Measurements from ENCODE around the gene ALPI.
"Not testable (repeated sequence)": the region's sequence is repeated elsewhere in the genome, so short reads cannot be mapped to it uniquely, and the experiment has no call there.

The ALPI gene

GRCh38 chr2:232436381-232437194 lies 19.4 kb upstream of the ALPI start:
- no peaks in the 10 kb centered on the region for H3K36me3 ChIP-seq (ENCODE audit: control insufficient read depth, insufficient read depth, low read length)
- no peak overlapping the region for H3K4me3 ChIP-seq (ENCODE audit: low read depth, low read length)
- no peak overlapping the region for H3K9ac ChIP-seq (ENCODE audit: low read length)
- peaks cover 2% of the 10 kb centered on the region; the same call in 1 of the 2 replicates for H3K27me3 ChIP-seq (ENCODE audit: control insufficient read depth, insufficient read depth, low read length)
- H3K4me1 ChIP-seq (ENCODE audit: control insufficient read depth, insufficient read depth, low read length) = peaks cover 9% of the 10 kb centered on the region
- no peaks in the 10 kb centered on the region for H3K9me3 ChIP-seq (ENCODE audit: control insufficient read depth, insufficient read depth, low read depth, low read length)
- H3K27ac ChIP-seq (ENCODE audit: low read depth, low read length) = no peak overlapping the region

DNA sequence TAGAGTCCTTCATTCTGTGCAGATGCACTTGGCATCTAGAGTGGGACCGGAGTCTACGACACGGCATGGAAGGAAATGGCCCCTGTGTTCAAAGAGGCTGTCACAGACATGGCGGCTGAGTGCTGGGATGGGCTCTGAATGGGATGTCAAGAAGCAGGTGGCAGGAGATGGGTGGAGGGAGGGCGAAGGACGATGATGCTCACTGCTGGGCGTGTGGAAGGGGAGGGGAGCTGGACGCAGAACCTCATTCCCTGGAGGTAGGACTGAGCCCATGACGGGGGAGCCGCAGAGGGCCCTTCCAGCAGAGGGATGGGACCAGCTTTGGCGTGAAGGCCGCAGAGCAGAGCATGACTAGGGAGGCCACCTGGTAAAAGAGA lies 18.8 kb upstream of the ALPI start:
- Histone ChIP-seq H3K9me3 (ENCODE audit: control insufficient read depth, insufficient read depth, low read depth, low read length) (no peaks in the 10 kb centered on the region), H3K27ac (ENCODE audit: low read depth, low read length) (no peak overlapping the region), H3K4me3 (ENCODE audit: low read depth, low read length) (no peak overlapping the region), H3K9ac (ENCODE audit: low read length) (no peak overlapping the region), H3K27me3 (ENCODE audit: control insufficient read depth, insufficient read depth, low read length) (peaks cover 2% of the 10 kb centered on the region; the same call in 1 of the 2 replicates), H3K36me3 (ENCODE audit: control insufficient read depth, insufficient read depth, low read length) (no peaks in the 10 kb centered on the region), H3K4me1 (ENCODE audit: control insufficient read depth, insufficient read depth, low read length) (peaks cover 9% of the 10 kb centered on the region)

DNA sequence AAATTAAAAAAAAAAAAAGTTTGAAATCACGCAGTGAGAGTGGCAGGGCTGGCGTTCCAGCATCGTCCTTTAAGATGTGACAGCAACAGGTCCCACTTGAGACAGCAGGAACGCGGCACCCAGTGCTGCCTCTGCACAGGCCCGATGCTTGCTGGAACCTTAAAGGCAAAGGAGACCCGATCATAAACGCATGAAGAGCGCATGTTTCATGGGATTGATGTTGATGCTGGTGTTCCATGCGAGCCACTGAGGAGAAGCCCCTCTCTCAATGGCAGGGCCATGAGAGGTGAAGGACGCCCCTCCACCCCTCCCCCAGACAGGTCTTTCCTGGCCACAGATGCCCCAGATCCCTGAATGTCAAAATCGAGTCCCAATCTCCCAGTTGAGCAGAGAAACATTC lies 17.9 kb upstream of the ALPI start:
- Histone ChIP-seq H3K27me3 (ENCODE audit: control insufficient read depth, insufficient read depth, low read length) (peaks cover 2% of the 10 kb centered on the region; the same call in 1 of the 2 replicates), H3K9me3 (ENCODE audit: control insufficient read depth, insufficient read depth, low read depth, low read length) (no peaks in the 10 kb centered on the region), H3K4me3 (ENCODE audit: low read depth, low read length) (no peak overlapping the region), H3K9ac (ENCODE audit: low read length) (no peak overlapping the region), H3K36me3 (ENCODE audit: control insufficient read depth, insufficient read depth, low read length) (no peaks in the 10 kb centered on the region), H3K27ac (ENCODE audit: low read depth, low read length) (no peak overlapping the region), H3K4me1 (ENCODE audit: control insufficient read depth, insufficient read depth, low read length) (peaks cover 1% of the 10 kb centered on the region)

DNA sequence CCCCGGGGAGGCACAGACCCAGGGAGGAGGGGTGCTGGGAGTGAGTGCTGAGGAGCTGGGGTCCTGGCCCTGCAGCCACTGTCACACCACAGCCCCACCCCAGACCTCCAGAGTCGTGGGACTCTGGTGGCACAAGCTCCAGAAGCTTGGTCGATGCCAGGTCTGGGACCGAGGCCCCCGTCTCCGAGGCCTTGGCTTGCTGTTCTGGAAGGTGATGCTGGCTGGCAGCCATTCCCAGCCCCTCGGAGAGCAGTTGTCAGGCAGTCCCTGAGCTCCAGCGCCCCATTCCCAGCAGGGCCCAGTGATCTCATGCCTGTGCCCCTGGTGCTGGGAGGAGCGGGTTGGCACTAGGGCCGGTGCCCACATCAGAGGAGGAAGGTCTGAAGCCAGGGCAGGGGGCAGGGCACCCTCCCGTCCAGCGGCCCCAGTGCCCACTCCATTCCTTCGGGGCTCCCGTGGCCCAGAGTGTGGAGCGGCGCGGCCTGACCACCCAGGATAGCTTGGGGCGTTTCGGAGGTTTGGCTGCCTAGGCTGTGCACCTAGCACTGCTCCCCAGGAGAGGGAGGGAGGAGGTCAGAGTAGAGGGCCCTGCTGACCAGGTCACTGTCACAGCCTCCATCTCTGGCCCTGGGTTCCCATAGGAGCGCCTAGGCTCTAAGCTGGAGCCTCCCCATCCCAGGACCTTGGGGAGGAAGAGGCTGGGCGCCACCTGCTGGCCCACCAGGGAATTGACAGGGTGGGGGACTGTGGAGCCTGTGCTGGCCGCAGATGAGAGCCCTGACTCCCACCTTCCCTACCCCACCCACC lies 16.8 kb upstream of the ALPI start:
- H3K27ac ChIP-seq (ENCODE audit: low read depth, low read length) = no peak overlapping the region
- no peak overlapping the region for H3K9ac ChIP-seq (ENCODE audit: low read length)
- no peaks in the 10 kb centered on the region for H3K36me3 ChIP-seq (ENCODE audit: control insufficient read depth, insufficient read depth, low read length)
- peaks cover 2% of the 10 kb centered on the region; the same call in 1 of the 2 replicates for H3K4me1 ChIP-seq (ENCODE audit: control insufficient read depth, insufficient read depth, low read length)
- H3K4me3 ChIP-seq (ENCODE audit: low read depth, low read length) = no peak overlapping the region
- H3K9me3 ChIP-seq (ENCODE audit: control insufficient read depth, insufficient read depth, low read depth, low read length) = no peaks in the 10 kb centered on the region
- peaks cover 2% of the 10 kb centered on the region; the same call in 1 of the 2 replicates for H3K27me3 ChIP-seq (ENCODE audit: control insufficient read depth, insufficient read depth, low read length)

DNA sequence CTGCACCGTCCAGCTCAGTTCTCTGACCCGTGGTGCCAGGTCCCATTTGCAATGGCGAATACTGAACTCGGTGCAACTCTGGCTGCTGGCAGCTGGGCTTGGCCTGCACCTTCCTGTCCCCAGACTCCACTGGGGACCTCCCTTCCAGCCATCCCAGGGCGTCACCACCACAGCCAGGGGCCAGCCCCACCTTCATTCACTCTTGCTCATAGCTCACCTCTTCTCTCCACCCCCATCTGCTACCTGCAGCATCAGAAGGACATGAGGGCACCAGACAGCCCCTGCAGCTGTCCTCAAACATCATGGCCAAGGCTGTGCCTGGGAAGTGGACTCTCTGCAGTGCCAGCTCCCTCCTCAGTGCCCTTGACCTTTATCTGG lies 16.2 kb upstream of the ALPI start:
- no peak overlapping the region for H3K4me3 ChIP-seq (ENCODE audit: low read depth, low read length)
- peaks cover 2% of the 10 kb centered on the region; the same call in 1 of the 2 replicates for H3K27me3 ChIP-seq (ENCODE audit: control insufficient read depth, insufficient read depth, low read length)
- H3K9me3 ChIP-seq (ENCODE audit: control insufficient read depth, insufficient read depth, low read depth, low read length) = no peaks in the 10 kb centered on the region
- H3K4me1 ChIP-seq (ENCODE audit: control insufficient read depth, insufficient read depth, low read length) = peaks cover 4% of the 10 kb centered on the region; the same call in 1 of the 2 replicates
- H3K36me3 ChIP-seq (ENCODE audit: control insufficient read depth, insufficient read depth, low read length) = no peaks in the 10 kb centered on the region
- no peak overlapping the region for H3K9ac ChIP-seq (ENCODE audit: low read length)
- H3K27ac ChIP-seq (ENCODE audit: low read depth, low read length) = no peak overlapping the region

GRCh38 chr2:232440220-232441018 lies 15.5 kb upstream of the ALPI start:
- not testable (repeated sequence) for H3K4me1 ChIP-seq (ENCODE audit: control insufficient read depth, insufficient read depth, low read length); H3K36me3 ChIP-seq (ENCODE audit: control insufficient read depth, insufficient read depth, low read length); H3K27me3 ChIP-seq (ENCODE audit: control insufficient read depth, insufficient read depth, low read length); H3K27ac ChIP-seq (ENCODE audit: low read depth, low read length); H3K9me3 ChIP-seq (ENCODE audit: control insufficient read depth, insufficient read depth, low read depth, low read length); H3K4me3 ChIP-seq (ENCODE audit: low read depth, low read length); H3K9ac ChIP-seq (ENCODE audit: low read length)

DNA sequence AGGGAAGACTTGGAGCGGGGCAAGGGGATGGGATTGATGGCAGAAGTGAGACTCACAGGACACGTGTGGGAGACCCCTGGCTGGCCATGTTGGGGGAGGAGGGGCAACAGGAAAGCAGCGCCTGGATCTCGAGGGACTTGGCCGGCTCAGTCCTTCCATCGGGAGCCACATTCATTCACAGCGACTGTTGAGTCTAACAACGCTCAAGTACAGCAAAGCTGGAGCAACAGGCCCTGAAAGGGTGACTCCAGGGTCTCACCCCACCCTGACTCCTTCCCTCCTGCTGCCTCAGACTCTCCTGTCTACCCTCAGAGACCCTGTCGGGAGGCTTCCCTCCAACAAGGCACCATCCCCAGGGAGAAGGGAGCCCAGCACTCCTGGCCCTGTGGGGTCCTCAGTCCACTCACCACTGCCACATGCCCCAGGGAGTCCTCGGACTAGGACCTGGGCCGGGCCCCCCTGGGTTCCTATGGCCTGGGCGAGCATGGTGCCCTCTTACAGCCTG lies 14.8 kb upstream of the ALPI start:
- no peaks in the 10 kb centered on the region for H3K9me3 ChIP-seq (ENCODE audit: control insufficient read depth, insufficient read depth, low read depth, low read length)
- H3K4me3 ChIP-seq (ENCODE audit: low read depth, low read length) = no peak overlapping the region
- peaks cover 2% of the 10 kb centered on the region; the same call in 1 of the 2 replicates for H3K27me3 ChIP-seq (ENCODE audit: control insufficient read depth, insufficient read depth, low read length)
- H3K27ac ChIP-seq (ENCODE audit: low read depth, low read length) = no peak overlapping the region
- H3K4me1 ChIP-seq (ENCODE audit: control insufficient read depth, insufficient read depth, low read length) = peaks cover 4% of the 10 kb centered on the region; the same call in 1 of the 2 replicates
- H3K36me3 ChIP-seq (ENCODE audit: control insufficient read depth, insufficient read depth, low read length) = no peaks in the 10 kb centered on the region
- no peak overlapping the region for H3K9ac ChIP-seq (ENCODE audit: low read length)

GRCh38 chr2:232441922-232442321 lies 14.0 kb upstream of the ALPI start:
- not testable (repeated sequence) for H3K27me3 ChIP-seq (ENCODE audit: control insufficient read depth, insufficient read depth, low read length)

GRCh38 chr2:232442431-232442830 lies 13.5 kb upstream of the ALPI start:
- H3K9me3 ChIP-seq (ENCODE audit: control insufficient read depth, insufficient read depth, low read depth, low read length); H3K27ac ChIP-seq (ENCODE audit: low read depth, low read length); H3K9ac ChIP-seq (ENCODE audit: low read length); H3K36me3 ChIP-seq (ENCODE audit: control insufficient read depth, insufficient read depth, low read length); H3K4me1 ChIP-seq (ENCODE audit: control insufficient read depth, insufficient read depth, low read length); H3K4me3 ChIP-seq (ENCODE audit: low read depth, low read length): not testable (repeated sequence)
- peaks cover 10% of the 10 kb centered on the region; the same call in 1 of the 2 replicates for H3K27me3 ChIP-seq (ENCODE audit: control insufficient read depth, insufficient read depth, low read length)

More at GRCh38 chr2:232441922-232442321, 14.0 kb upstream of the ALPI start:
- not testable (repeated sequence) for H3K36me3 ChIP-seq (ENCODE audit: control insufficient read depth, insufficient read depth, low read length); H3K27ac ChIP-seq (ENCODE audit: low read depth, low read length); H3K9ac ChIP-seq (ENCODE audit: low read length); H3K4me1 ChIP-seq (ENCODE audit: control insufficient read depth, insufficient read depth, low read length); H3K9me3 ChIP-seq (ENCODE audit: control insufficient read depth, insufficient read depth, low read depth, low read length); H3K4me3 ChIP-seq (ENCODE audit: low read depth, low read length)

DNA sequence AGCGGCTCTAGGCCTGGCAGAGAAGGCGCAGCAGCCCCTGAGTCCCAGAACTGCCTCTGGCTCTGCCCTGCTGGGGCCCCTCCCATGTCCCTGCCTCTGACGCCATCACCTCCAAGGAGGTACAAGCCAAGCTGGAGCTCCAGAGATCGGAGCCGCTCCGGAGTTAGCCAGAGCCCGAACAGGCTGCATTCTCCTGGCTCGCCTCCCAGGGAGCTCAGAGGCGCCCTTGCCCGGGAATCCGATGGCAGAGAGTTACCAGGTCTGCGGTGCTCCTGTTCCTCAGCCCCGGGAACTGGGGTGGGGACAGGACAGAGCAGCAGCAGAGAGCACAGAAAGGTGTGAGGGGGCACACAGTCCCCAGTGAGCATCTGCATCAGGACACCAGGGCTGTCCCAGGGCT lies 12.9 kb upstream of the ALPI start:
- not testable (repeated sequence) for H3K9me3 ChIP-seq (ENCODE audit: control insufficient read depth, insufficient read depth, low read depth, low read length); H3K9ac ChIP-seq (ENCODE audit: low read length); H3K4me1 ChIP-seq (ENCODE audit: control insufficient read depth, insufficient read depth, low read length); H3K4me3 ChIP-seq (ENCODE audit: low read depth, low read length); H3K36me3 ChIP-seq (ENCODE audit: control insufficient read depth, insufficient read depth, low read length); H3K27ac ChIP-seq (ENCODE audit: low read depth, low read length)
- H3K27me3 ChIP-seq (ENCODE audit: control insufficient read depth, insufficient read depth, low read length) = peaks cover 10% of the 10 kb centered on the region; the same call in 1 of the 2 replicates
